Bronchial epithelial cell (primary cell): ENCODE data around the gene ZNF750. TPM values are rescaled to one million over a fixed set of nuclear protein-coding genes. Genes with fewer than 3 reads are reported as not detected.
A peak's percentile ranks its signal among the peaks of the same experiment; 100 is the strongest.

ENCODE experiments used
- DNase-seq: peaks from one replicate; pipeline ENCODE4 v3.0.0-alpha.2; 2010; ENCODE audit warnings: low read depth
- FAIRE-seq: peaks from 2 replicates; lab custom pipeline; 2011; peaks lifted over from hg19 to GRCh38; lab: Jason Lieb, UNC
- H3K27me3 ChIP-seq: 2 replicates; pipeline ENCODE4 v1.5.1; 2011; ENCODE audit warnings: low read length; ENCODE audit not compliant: control insufficient read depth, insufficient read depth
- H3K36me3 ChIP-seq: 2 replicates; pipeline ENCODE4 v1.5.1; 2011; ENCODE audit warnings: low read length; ENCODE audit not compliant: control insufficient read depth, insufficient read depth
- H3K4me3 ChIP-seq: 2 replicates; pipeline ENCODE4 v1.5.1; 2011; ENCODE audit warnings: mild to moderate bottlenecking, low read depth, low read length, control low read depth
- CTCF ChIP-seq: IDR thresholded peaks from 2 replicates; pipeline ENCODE4 v1.5.1; 2011; ENCODE audit warnings: mild to moderate bottlenecking, moderate library complexity, low read length, control low read depth, inconsistent platforms; ENCODE audit not compliant: insufficient read depth, severe bottlenecking
- total RNA-seq: library from RNA; depleted of rRNA; stranded (reverse); fragments of >200 nt; gene quantifications from 2 replicates; pipeline ENCODE4 v1.2.1, GENCODE V29; 2014

Gene ZNF750
- total RNA-seq, 1 donor from 2014 or later = 3.2 TPM

GRCh38 chr17:82844796-82845162 lies 5.0 kb upstream of the ZNF750 start:
- no peak for FAIRE-seq
- TF ChIP-seq CTCF = no peak
- Histone ChIP-seq H3K27me3 (no peaks in the 10 kb centered on the region), H3K36me3 (no peaks in the 10 kb centered on the region), H3K4me3 (no peak overlapping the region)
- no peak for DNase-seq

- Histone ChIP-seq H3K27me3 (no peaks in the 10 kb centered on the region), H3K4me3 (no peak overlapping the region), H3K36me3 (no peaks in the 10 kb centered on the region)
- no peak for FAIRE-seq
- no peak for DNase-seq
- TF ChIP-seq CTCF = no peak
Measured at GRCh38 chr17:82843904-82844680, 4.3 kb upstream of the ZNF750 start.

- DNase-seq (no peak), FAIRE-seq (no peak)
- H3K4me3 ChIP-seq = no peak overlapping the region
- TF ChIP-seq CTCF = no peak
- H3K27me3 ChIP-seq = no peaks in the 10 kb centered on the region
- peaks cover 1% of the 10 kb centered on the region for H3K36me3 ChIP-seq
Measured at GRCh38 chr17:82841921-82842596, 2.2 kb upstream of the ZNF750 start.

GRCh38 chr17:82840431-82840831 lies 609 bp upstream of the ZNF750 start:
- H3K27me3 ChIP-seq = no peaks in the 10 kb centered on the region
- no peak for FAIRE-seq
- peak; percentile 77 for DNase-seq
- peak overlapping the region; percentile 44 for H3K4me3 ChIP-seq
- no peak for TF ChIP-seq CTCF
- H3K36me3 ChIP-seq = peaks cover 1% of the 10 kb centered on the region

- H3K4me3 ChIP-seq = peak overlapping the region; percentile 44
- H3K36me3 ChIP-seq = peaks cover 4% of the 10 kb centered on the region
- peak; percentile 69 for DNase-seq
- H3K27me3 ChIP-seq = no peaks in the 10 kb centered on the region
- TF ChIP-seq CTCF = no peak
- peak; percentile 64 for FAIRE-seq
Measured at GRCh38 chr17:82838386-82839063, 1.3 kb downstream of the ZNF750 start.
